ENCODE data around the gene PCSK4. TPM values are rescaled to one million over a fixed set of nuclear protein-coding genes. Genes with fewer than 3 reads are reported as not detected.
A peak's percentile ranks its signal among the peaks of the same experiment; 100 is the strongest.

The PCSK4 gene
- total and polyA plus RNA-seq, 9 of the 15 experiments (the other 6 are each of a cell fraction or from before 2014, with no cell fraction given): 0.01 to 9.1 (median 2.1) TPM; not detected in 1

GRCh38 chr19:1438035-1438932 lies 51.9 kb downstream of the PCSK4 start, which contains the start of gene RPS15 (continued):
- peak; percentile 23 for TF ChIP-seq PRDM10 (IDR thresholded peaks at IDR 0.05; ENCODE audit: partially characterized antibody)
- TF ChIP-seq ZNF12 (CRISPR knock-in tag; IDR thresholded peaks at IDR 0.05): no peak; the same call in 1 of the 2 replicates
- peak; percentile 100 for TF ChIP-seq RBFOX2 (IDR thresholded peaks at IDR 0.05; ENCODE audit: low read depth, low read length)
- peak; percentile 86 for TF ChIP-seq SMAD1 (IDR thresholded peaks at IDR 0.05; ENCODE audit: low read depth, low read length, partially characterized antibody)
- TF ChIP-seq USF1 (CRISPR knock-in tag; IDR thresholded peaks at IDR 0.05): peak; percentile 44
- peak; percentile 49 to 74 for TF ChIP-seq E2F6 (IDR thresholded peaks at IDR 0.05; ENCODE audit: borderline replicate concordance in 1 of 2, extremely low read depth in 1 of 2, insufficient read depth in 1 of 2, insufficient read length in 1 of 2, low read depth in 1 of 2, low read length in 1 of 2, poor library complexity in 1 of 2, severe bottlenecking in 1 of 2)
- peak; percentile 57 for TF ChIP-seq ZNF407 (IDR thresholded peaks at IDR 0.05; ENCODE audit: low read depth)
- TF ChIP-seq NELFE (IDR thresholded peaks at IDR 0.05; ENCODE audit: insufficient read depth, insufficient read length): peak; percentile 29
- TF ChIP-seq FOXP1 (CRISPR knock-in tag; IDR thresholded peaks at IDR 0.05): peak; percentile 86; the same call in 1 of the 2 replicates
